ENCODE data around the gene RTF1.
"Not testable (repeated sequence)": the region's sequence is repeated elsewhere in the genome, so short reads cannot be mapped to it uniquely, and the experiment has no call there.

RTF1 gene

GRCh38 chr15:41438206-41438605 is 21.3 kb downstream of the RTF1 start:
- DNase-seq = no peak

- not testable (repeated sequence) for DNase-seq
Observed at GRCh38 chr15:41438745-41439144, 21.9 kb downstream of the RTF1 start.

- no peak for DNase-seq
Observed at GRCh38 chr15:41443275-41443674, 26.4 kb downstream of the RTF1 start.

GRCh38 chr15:41445399-41445798 is 28.5 kb downstream of the RTF1 start:
- DNase-seq = no peak

- DNase-seq = no peak
Observed at GRCh38 chr15:41462084-41462795, 45.3 kb downstream of the RTF1 start.

- no peak for DNase-seq
Observed at GRCh38 chr15:41464889-41465580, 48.1 kb downstream of the RTF1 start.

GRCh38 chr15:41465822-41466421 is 49.0 kb downstream of the RTF1 start:
- peak; percentile 33 for DNase-seq

- no peak for DNase-seq
Observed at GRCh38 chr15:41466711-41467110, 49.8 kb downstream of the RTF1 start.

- not testable (repeated sequence) for DNase-seq
Observed at GRCh38 chr15:41469644-41470043, 52.7 kb downstream of the RTF1 start.

- no peak for DNase-seq
Observed at GRCh38 chr15:41473418-41473817, 56.5 kb downstream of the RTF1 start.

GRCh38 chr15:41474436-41474835 is 57.5 kb downstream of the RTF1 start:
- DNase-seq = no peak

GRCh38 chr15:41474941-41475340 is 58.0 kb downstream of the RTF1 start:
- no peak for DNase-seq

GRCh38 chr15:41476416-41477048 is 59.6 kb downstream of the RTF1 start:
- DNase-seq = no peak

- no peak for DNase-seq
Observed at GRCh38 chr15:41480396-41481140, 63.7 kb downstream of the RTF1 start.

GRCh38 chr15:41482110-41482877 is 65.4 kb downstream of the RTF1 start:
- no peak for DNase-seq

- DNase-seq = no peak
Observed at GRCh38 chr15:41483115-41483514, 66.2 kb downstream of the RTF1 start.

- no peak for DNase-seq
Observed at GRCh38 chr15:41483519-41483918, 66.6 kb downstream of the RTF1 start.

GRCh38 chr15:41484937-41485625 is 68.2 kb downstream of the RTF1 start:
- DNase-seq = no peak

GRCh38 chr15:41486286-41486685 is 69.4 kb downstream of the RTF1 start:
- DNase-seq = no peak

- DNase-seq = no peak
Observed at GRCh38 chr15:41487381-41487780, 70.5 kb downstream of the RTF1 start.

GRCh38 chr15:41487802-41488201 is 70.9 kb downstream of the RTF1 start:
- no peak for DNase-seq

GRCh38 chr15:41489641-41490040 is 72.7 kb downstream of the RTF1 start:
- DNase-seq = no peak
